Keratinocyte (primary cell): ENCODE data around the gene B3GALNT1. TPM values are rescaled to one million over a fixed set of nuclear protein-coding genes. Genes with fewer than 3 reads are reported as not detected.

Experiments used
- DNase-seq: peaks from one replicate; pipeline ENCODE4 v3.0.0-alpha.2; 2011; ENCODE audit warnings: low read depth, missing footprints, low spot score
- FAIRE-seq: peaks from 2 replicates; lab custom pipeline; 2011; peaks lifted over from hg19 to GRCh38; lab: Jason Lieb, UNC
- H2AFZ ChIP-seq: 2 replicates; pipeline ENCODE4 v1.6.0; 2012; ENCODE audit warnings: low read length, control low read depth, inconsistent platforms; ENCODE audit not compliant: control insufficient read depth
- H3K27ac ChIP-seq: 2 replicates; pipeline ENCODE4 v1.5.1; 2011; ENCODE audit warnings: low read length; ENCODE audit not compliant: control insufficient read depth, insufficient read depth
- H3K27me3 ChIP-seq: 3 replicates; pipeline ENCODE4 v1.6.0; 2011; ENCODE audit warnings: low read length; ENCODE audit not compliant: control insufficient read depth, insufficient read depth; ENCODE audit errors: extremely low read depth
- H3K36me3 ChIP-seq, 2 experiments: 2 replicates in 1 of 2; 3 replicates in 1 of 2; pipeline ENCODE4 v1.5.1; 2011; ENCODE audit warnings: low read length in 2 of 2, mild to moderate bottlenecking in 1 of 2; ENCODE audit not compliant: control insufficient read depth in 2 of 2, insufficient read depth in 2 of 2; ENCODE audit errors: extremely low read depth in 1 of 2
- H3K4me1 ChIP-seq: 3 replicates; pipeline ENCODE4 v1.5.1; 2011; ENCODE audit warnings: low read length; ENCODE audit not compliant: control insufficient read depth, insufficient read depth; ENCODE audit errors: extremely low read depth
- H3K4me2 ChIP-seq: 3 replicates; pipeline ENCODE4 v1.6.0; 2011; ENCODE audit warnings: low read depth, low read length; ENCODE audit not compliant: control insufficient read depth, insufficient read depth; ENCODE audit errors: extremely low read depth
- H3K4me3 ChIP-seq, 3 experiments: fragments of 200-600 bp in 1 of 3; sonication (generic) in 1 of 3; 2 replicates in 2 of 3; 3 replicates in 1 of 3; pipeline ENCODE4 v1.5.1; 2011 to 2016; ENCODE audit warnings: low read length in 3 of 3, mild to moderate bottlenecking in 3 of 3, control low read depth in 2 of 3, inconsistent platforms in 1 of 3, low read depth in 1 of 3, mixed read lengths in 1 of 3, mixed run types in 1 of 3, moderate library complexity in 1 of 3; ENCODE audit not compliant: control insufficient read depth in 2 of 3, insufficient read depth in 2 of 3; ENCODE audit errors: extremely low read depth in 1 of 3
- H3K79me2 ChIP-seq: 2 replicates; pipeline ENCODE4 v1.6.0; 2012; ENCODE audit warnings: low read length; ENCODE audit not compliant: control insufficient read depth, insufficient read depth
- H3K9ac ChIP-seq: 3 replicates; pipeline ENCODE4 v1.6.0; 2011; ENCODE audit warnings: low read length; ENCODE audit not compliant: control insufficient read depth, insufficient read depth; ENCODE audit errors: extremely low read depth
- H3K9me1 ChIP-seq: 3 replicates; pipeline ENCODE4 v1.6.0; 2011; ENCODE audit warnings: low read length; ENCODE audit not compliant: control insufficient read depth, insufficient read depth; ENCODE audit errors: extremely low read depth
- H3K9me3 ChIP-seq: 2 replicates; pipeline ENCODE4 v1.5.1; 2012; ENCODE audit warnings: low read depth, low read length; ENCODE audit not compliant: control insufficient read depth
- H4K20me1 ChIP-seq: 3 replicates; pipeline ENCODE4 v1.6.0; 2011; ENCODE audit warnings: low read length; ENCODE audit not compliant: control insufficient read depth, insufficient read depth; ENCODE audit errors: extremely low read depth
- EZH2 ChIP-seq: IDR thresholded peaks from one replicate; pipeline ENCODE4 v1.6.1; 2012; ENCODE audit warnings: inconsistent platforms, mild to moderate bottlenecking, low read length, moderate library complexity
- dilution Hi-C: fragments of 300-500 bp; cut with MboI; formaldehyde crosslinking; loops from one replicate; pipeline ENCODE4 v1.7.0; 2020; ENCODE audit warnings: low sequenced_read_pairs; ENCODE audit not compliant: extremely low pct_ligation_motif_present
- polyA plus RNA-seq, 5 experiments: library from polyadenylated mRNA; depleted of rRNA in 3 of 5; stranded (reverse) in 3 of 5; stranded (forward) in 1 of 5; unstranded in 1 of 5; fragments of >200 nt; gene quantifications; 1 replicate in 1 of 5; 2 replicates in 3 of 5; 3 replicates in 1 of 5; pipeline versions ENCODE4 v1.2.1 to v1.2.3, GENCODE V29; 2011 to 2012; ENCODE audit warnings: missing spikeins in 2 of 5, low read depth in 1 of 5, low replicate concordance in 1 of 5
- TF ChIP-seq, protein P1 (sequence below), 3 experiments: IDR thresholded peaks in 1 of 3; conservative IDR thresholded peaks in 1 of 3; optimal IDR thresholded peaks in 1 of 3; 2 replicates in 2 of 3; 3 replicates in 1 of 3; pipeline versions ENCODE3 to v1.5.1; 2011; ENCODE audit warnings: low read length in 3 of 3, mild to moderate bottlenecking in 3 of 3, moderate library complexity in 2 of 3, control low read depth in 1 of 3, inconsistent platforms in 1 of 3; ENCODE audit not compliant: insufficient read depth in 2 of 3; ENCODE audit errors: extremely low read depth in 1 of 3

B3GALNT1 gene
- polyA plus RNA-seq, 1 donor (not counting 4 experiments of a cell fraction or from before 2014, with no cell fraction given) = 3.6 TPM

DNA sequence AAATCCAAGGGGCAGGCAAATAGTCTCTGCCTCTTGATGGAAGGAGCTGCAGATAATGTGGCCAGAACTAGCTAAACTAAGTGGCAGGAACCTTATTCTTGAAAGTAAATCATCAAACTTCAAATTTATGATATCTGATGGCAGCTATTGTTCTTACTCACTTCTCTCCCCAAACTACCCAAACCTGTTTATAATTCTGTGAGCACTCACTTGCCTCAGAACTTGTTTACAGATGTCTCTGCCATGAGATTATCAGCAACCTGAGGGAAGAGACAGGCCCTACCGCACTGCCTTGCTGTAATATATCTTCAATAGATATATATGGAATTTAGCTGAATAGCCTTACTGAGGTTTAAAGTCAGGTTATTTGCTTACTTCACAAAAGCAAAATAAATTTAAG is 2.2 kb upstream of the B3GALNT1 start:
- DNase-seq = no peak
- H3K4me2 ChIP-seq = no peak overlapping the region

DNA sequence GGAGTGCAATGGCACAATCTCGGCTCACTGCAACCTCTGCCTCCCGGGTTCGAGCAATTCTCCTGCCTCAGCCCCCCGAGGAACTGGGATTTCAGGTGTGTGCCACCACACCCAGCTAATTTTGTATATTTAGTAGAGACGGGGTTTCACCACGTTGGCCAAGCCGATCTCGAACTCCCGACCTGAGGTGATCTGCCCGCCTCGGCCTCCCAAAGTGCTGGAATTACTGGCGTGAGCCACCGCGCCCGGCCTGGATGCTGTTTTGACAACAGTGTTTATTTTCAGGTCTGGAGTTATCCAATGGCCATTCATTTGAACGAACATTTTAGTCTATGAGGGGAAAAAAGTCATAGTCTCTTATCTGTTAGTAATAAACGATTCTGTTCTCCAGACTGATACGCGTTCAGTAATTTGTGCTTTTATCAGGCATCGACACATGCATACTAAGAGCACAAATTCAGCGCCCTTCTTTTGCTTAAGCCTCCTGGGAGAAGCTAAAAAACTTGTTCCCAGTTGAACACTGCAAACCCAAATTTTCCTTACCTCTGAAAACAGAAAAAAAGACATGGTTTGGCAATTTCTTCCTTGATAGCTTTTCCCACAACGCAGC is 1.3 kb downstream of the B3GALNT1 start:
- Histone ChIP-seq H3K9ac (peak overlapping the region; percentile 71), H3K79me2 (no peaks in the 10 kb centered on the region), H3K27ac (peak overlapping the region; percentile 34), H4K20me1 (no peaks in the 10 kb centered on the region), H3K4me1 (peaks cover 7% of the 10 kb centered on the region), H3K27me3 (no peaks in the 10 kb centered on the region), H3K36me3 (no peaks in the 10 kb centered on the region), H3K4me2 (peak overlapping the region; percentile 84), H2AFZ (peak overlapping the region; percentile 80), H3K9me3 (no peaks in the 10 kb centered on the region), H3K9me1 (no peaks in the 10 kb centered on the region), H3K4me3 (peak overlapping the region; percentile 55 to 83 (median 71))
- TF ChIP-seq EZH2 = no peak
- TF ChIP-seq, protein P1, sequence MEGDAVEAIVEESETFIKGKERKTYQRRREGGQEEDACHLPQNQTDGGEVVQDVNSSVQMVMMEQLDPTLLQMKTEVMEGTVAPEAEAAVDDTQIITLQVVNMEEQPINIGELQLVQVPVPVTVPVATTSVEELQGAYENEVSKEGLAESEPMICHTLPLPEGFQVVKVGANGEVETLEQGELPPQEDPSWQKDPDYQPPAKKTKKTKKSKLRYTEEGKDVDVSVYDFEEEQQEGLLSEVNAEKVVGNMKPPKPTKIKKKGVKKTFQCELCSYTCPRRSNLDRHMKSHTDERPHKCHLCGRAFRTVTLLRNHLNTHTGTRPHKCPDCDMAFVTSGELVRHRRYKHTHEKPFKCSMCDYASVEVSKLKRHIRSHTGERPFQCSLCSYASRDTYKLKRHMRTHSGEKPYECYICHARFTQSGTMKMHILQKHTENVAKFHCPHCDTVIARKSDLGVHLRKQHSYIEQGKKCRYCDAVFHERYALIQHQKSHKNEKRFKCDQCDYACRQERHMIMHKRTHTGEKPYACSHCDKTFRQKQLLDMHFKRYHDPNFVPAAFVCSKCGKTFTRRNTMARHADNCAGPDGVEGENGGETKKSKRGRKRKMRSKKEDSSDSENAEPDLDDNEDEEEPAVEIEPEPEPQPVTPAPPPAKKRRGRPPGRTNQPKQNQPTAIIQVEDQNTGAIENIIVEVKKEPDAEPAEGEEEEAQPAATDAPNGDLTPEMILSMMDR (optimal IDR thresholded peaks at IDR 0.05 in 1 of 3, IDR thresholded peaks at IDR 0.05 in 1 of 3, conservative IDR thresholded peaks at IDR 0.05 in 1 of 3; ENCODE audit: extremely low read depth in 1 of 3, insufficient read depth in 2 of 3, low read length in 3 of 3) = no peak
- FAIRE-seq (no peak), DNase-seq (no peak)
- dilution Hi-C loops = no loop called here

More for the DNA sequence above, 2.2 kb upstream of the B3GALNT1 start:
- Histone ChIP-seq H3K27ac (no peak overlapping the region), H3K4me3 (no peak overlapping the region), H3K27me3 (no peaks in the 10 kb centered on the region), H3K4me1 (peaks cover 9% of the 10 kb centered on the region), H2AFZ (no peak overlapping the region), H3K9me3 (no peaks in the 10 kb centered on the region), H4K20me1 (no peaks in the 10 kb centered on the region), H3K9me1 (no peaks in the 10 kb centered on the region), H3K9ac (no peak overlapping the region), H3K36me3 (no peaks in the 10 kb centered on the region), H3K79me2 (no peaks in the 10 kb centered on the region)
- dilution Hi-C loops = no loop called here
- no peak for TF ChIP-seq EZH2
- TF ChIP-seq, protein P1 (optimal IDR thresholded peaks at IDR 0.05 in 1 of 3, IDR thresholded peaks at IDR 0.05 in 1 of 3, conservative IDR thresholded peaks at IDR 0.05 in 1 of 3; ENCODE audit: extremely low read depth in 1 of 3, insufficient read depth in 2 of 3, low read length in 3 of 3) = no peak
- no peak for FAIRE-seq
